DMS53 treated with DMSO at 0.1 percent for 48 hours (cell line): ENCODE data around the gene PCDH9.

Experiments
- DNase-seq: peaks from one replicate; lab custom pipeline; 2025; ENCODE audit not compliant: unreplicated experiment; lab: John Stamatoyannopoulos, UW

PCDH9 gene

DNA sequence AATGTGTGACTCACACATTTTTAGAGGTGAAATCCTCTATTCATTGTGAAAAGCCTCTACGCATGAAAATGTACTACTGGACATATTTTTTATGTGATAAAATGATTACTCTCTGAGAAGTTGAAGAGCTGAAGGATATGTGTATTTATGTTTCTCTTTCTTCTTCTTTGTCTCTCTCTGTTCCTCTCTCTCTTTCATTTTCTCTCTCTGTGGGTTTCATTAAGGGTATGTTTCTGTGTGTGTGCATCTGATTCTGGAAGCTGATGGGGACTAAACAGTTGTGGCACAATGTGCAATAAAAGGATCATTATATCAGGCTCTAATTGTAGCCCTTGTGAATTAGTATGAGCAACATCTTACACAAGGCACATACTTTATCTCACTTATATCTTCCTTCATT lies 867.7 kb downstream of the PCDH9 start:
- no peak for DNase-seq

DNA sequence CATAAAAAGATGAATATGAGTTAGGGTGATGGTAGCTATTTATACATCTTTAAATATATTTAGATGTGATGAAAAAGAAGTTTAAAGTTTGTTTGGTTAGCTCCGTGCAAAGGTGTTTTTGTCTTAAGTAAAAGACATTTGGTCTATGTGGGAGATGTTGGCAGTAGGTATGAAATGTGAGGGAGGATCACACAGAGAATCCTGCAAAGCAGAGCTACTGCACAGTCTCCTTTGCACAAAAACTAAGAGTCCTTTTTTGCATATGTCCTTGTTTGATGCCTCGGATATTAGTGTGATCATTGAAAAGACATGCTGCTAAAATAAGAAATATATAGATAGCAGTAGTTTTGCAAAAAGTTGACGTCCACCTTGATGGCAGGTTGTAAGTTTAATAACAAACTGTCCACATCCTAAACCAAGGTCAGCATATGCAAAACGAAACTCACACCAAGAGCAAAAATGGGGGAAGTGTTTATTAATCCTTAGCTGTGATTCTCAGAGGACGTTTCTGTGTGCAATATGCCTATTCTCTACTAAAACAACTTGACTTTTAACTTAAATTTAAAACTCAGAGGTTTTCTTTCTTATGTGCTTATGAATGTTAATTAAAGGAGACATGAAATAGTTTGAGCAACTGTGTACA lies 870.1 kb downstream of the PCDH9 start:
- DNase-seq = no peak

GRCh38 chr13:66359393-66359792 lies 870.7 kb downstream of the PCDH9 start:
- DNase-seq = no peak

DNA sequence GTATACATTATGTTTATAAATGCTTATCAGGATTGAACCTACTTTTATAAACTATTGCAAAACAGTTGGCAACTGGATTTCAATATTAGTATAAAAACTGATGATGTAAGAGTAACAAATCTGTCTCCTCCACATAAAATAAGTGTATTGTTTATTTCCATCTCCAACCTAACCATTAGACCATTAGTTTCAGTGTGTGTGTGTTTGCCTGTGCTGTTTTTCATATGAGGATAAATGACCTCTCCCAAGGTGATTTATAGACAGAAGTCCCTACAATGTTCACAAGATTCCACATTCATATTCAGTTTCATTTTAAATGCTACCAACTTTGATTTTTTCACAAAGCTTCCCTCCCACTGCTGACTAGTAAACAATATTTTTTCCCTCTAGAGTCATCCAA lies 871.6 kb downstream of the PCDH9 start:
- no peak for DNase-seq

- DNase-seq = no peak
Observed at GRCh38 chr13:66357463-66357862, 872.7 kb downstream of the PCDH9 start.

- DNase-seq = no peak
Observed at GRCh38 chr13:66354879-66355751, 875.0 kb downstream of the PCDH9 start.

- DNase-seq = no peak
Observed at GRCh38 chr13:66353664-66354063, 876.5 kb downstream of the PCDH9 start.

DNA sequence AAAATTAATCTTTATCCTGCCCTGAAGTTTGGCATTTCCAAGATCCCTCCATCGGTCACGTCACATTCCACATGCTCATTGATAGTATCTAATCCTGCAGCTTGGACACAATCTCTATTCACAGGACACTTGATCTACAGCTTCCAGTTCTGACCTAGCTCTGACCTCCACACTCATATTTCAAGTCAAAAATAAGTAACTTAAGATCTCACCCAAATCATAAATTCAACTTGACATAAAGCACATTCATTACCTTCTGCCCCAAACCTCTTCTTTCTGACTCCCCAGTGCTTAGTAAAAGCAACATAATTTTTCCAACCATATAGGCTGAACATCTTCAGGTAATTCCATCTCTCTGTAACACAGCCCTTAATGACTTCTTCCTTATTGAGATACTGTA lies 880.2 kb downstream of the PCDH9 start:
- no peak for DNase-seq

DNA sequence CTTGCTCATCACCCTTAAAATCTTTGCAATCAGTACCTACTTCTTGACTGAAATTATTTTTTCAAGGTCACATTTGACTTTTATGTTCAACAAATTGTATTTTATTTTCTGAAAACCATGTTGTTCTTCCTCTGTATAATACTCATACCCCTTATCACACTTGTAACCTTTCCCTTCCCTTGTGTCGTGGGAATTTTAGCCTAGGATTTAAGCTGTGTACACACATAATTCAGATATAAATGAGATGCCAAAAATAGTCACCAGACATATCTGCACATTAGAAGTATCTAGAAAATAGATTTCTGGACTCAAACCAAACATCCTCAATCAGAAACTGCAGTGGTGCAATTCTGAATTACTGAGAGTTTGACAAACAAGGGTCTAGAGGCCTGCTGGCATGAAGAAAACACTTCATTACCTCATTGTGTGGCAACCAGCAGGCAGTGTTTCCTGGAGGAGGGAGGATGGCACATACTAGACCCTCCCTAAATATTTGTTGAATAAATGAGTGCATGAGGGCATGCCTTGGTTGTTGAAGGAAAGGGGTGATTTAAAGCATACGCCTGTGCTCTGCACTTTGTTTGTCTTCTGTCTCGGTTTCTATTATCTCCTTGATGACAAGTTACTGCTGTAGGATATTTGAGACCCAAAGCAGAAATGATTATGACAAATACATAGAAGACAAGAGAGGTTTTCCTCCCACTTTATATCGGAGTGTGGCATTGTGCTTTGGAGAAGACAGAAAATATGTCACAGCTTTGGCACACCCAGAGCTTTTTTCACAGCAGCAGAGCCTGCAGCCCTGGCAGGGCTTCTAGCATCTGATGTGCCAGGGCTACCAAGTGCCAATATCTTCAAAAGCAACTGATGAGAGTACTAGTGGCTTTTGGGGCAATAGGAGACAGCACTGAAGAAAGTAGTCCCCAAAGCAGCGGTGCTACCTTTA lies 881.1 kb downstream of the PCDH9 start:
- DNase-seq = no peak

- DNase-seq = no peak
Observed at GRCh38 chr13:66347486-66348117, 882.5 kb downstream of the PCDH9 start.

GRCh38 chr13:66345971-66346370 lies 884.2 kb downstream of the PCDH9 start:
- no peak for DNase-seq

DNA sequence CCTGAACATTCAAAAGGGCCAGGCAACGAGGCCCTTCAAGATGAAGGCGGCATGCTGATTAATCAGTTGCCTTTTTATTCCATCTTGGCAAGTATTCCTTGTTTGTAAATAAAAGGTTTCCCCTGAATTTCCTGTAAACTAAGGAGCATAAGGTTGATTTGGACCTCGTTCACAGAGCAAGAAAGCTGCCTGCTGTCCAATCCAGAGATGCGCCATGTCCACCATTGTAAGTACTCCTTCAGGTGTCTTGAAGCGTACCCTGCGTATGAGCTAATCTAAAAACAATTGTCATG lies 884.7 kb downstream of the PCDH9 start:
- DNase-seq = no peak

GRCh38 chr13:66344805-66345517 lies 885.2 kb downstream of the PCDH9 start:
- no peak for DNase-seq

DNA sequence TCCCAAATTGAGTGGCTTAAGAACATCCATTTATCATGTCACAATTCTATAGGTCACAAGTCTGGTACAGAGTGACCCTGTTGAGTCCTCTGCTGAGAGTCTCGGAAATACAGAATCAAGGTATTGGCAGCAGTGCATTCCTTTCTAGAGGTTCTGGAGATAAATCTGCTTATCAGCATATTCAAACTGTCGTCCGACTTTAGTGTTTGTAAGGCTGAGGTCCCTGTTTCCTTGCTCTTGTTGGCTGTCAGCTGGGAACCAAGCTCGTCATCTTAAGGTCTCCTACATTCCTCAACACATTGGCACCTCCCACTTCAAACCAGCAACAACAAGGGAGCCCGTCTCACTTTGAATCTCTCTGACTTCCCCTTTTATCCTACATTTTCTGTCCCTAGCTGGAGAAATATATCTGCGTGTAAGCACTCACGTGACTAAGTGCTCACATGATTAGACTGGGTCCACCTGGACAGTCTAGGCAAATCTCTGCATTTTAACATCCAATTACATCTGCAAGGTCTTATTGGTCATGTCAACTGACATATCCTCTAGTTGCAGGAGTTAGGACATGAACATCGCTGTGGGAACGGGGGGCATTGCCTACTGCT lies 886.8 kb downstream of the PCDH9 start:
- DNase-seq = no peak

DNA sequence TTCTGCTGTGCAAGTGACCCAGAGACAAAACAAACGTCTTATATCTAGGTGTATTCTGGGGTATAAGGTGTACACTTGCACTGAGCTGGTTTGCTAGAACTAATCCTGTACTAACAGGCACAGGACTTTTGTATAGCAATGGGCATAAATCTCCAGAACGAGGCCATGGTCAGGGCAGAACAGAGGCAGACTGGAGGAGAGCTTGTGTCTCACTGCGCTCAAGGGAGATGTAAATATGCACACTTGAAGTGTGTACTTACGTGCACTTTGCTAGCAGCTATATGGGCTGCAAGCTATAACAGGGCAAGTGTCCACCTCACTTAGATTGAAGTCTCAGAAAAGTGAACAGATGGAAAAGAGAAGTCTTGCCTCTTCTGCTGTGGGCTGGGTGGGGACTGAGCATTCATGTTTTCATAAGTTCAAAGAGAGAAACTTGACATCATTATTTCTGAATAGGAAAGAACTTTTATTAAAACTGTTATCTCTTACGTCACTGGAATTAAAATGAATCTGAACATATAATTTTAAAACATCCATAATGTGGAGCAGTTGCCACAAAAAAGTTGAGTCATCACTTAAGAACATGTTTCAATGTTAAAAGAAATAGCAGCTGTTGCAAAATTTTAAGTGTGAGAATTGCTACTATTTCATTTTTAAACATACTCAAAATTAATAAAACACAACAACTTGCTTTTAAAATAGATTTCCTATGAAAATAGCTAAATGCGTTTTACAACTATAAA lies 888.3 kb downstream of the PCDH9 start:
- DNase-seq = no peak

DNA sequence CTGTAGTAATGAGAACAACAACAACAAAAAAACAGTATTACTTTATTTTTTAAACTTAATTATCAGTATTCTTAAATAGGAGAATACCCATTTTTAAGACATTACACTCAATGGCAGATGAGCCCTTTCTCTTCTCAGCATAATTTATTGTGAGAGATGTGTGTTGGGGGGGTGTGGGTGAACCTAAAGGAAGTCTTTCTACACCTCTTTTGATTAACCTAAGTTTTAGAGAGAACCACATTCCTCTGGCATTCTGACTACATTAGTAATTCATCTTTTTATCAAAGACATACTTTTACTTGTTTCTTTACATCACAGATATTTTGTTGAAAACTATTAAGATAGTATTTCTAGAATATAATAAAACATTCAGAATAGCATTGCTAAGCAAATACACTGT lies 890.9 kb downstream of the PCDH9 start:
- DNase-seq = no peak

- no peak for DNase-seq
Observed at GRCh38 chr13:66338542-66338941, 891.6 kb downstream of the PCDH9 start.

GRCh38 chr13:66335626-66336025 lies 894.5 kb downstream of the PCDH9 start:
- DNase-seq = no peak

GRCh38 chr13:66329988-66330451 lies 900.1 kb downstream of the PCDH9 start:
- DNase-seq = no peak
